ENCODE measurements around the gene SOCS4.
"Not testable (repeated sequence)": the region's sequence is repeated elsewhere in the genome, so short reads cannot be mapped to it uniquely, and the experiment has no call there.

SOCS4 gene

DNA sequence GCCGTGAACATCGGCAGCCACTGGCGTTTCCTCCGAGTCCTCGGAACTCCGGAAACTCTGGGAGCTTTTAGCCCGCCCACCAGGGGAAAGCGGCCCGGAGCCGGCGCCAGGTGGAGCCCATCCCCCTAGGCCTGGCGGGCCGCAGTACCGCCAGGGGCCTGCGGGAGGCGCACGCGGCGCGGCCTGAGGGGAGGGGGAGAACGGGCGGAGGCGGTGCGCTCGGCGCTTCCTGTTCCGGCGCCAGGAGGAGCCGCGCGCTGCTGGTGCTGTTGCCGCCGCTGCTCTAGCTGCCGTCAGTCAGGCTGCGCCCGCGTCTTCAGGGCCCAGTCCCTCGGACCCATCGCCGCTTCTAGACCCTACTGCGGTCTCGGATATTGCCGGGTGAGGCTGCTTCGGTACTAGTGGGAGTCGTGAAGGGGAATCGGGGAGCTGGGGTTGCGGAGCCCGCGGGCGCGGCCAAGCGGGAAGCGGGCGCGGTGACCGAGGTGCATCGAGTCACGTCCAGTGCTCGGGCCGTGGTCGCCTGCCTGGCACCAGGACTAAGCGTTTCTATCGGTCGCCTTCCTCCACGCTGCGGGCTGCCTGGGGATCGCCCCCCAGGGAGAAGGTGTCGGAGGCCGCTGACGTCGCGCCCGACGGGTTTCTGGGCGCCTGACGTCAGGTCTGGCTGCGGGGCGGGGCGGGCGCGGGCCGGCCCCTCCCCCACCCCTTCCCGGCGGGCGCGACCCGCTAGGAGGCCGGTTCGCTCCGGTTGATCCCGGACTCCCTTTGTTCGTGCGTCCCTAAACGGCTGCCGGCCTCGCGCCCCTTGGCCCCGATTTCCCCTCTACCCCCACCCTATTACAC, 24.6 kb downstream of the SOCS4 start, which contains the start of gene MAPK1IP1L:
Gene MAPK1IP1L (plus strand): TSS at position 225 of the 846 bp plus-strand sequence. CDS start 10,037 bp downstream, outside the sequence.
- peak; percentile 92 for DNase-seq (ENCODE audit: low read depth)

DNA sequence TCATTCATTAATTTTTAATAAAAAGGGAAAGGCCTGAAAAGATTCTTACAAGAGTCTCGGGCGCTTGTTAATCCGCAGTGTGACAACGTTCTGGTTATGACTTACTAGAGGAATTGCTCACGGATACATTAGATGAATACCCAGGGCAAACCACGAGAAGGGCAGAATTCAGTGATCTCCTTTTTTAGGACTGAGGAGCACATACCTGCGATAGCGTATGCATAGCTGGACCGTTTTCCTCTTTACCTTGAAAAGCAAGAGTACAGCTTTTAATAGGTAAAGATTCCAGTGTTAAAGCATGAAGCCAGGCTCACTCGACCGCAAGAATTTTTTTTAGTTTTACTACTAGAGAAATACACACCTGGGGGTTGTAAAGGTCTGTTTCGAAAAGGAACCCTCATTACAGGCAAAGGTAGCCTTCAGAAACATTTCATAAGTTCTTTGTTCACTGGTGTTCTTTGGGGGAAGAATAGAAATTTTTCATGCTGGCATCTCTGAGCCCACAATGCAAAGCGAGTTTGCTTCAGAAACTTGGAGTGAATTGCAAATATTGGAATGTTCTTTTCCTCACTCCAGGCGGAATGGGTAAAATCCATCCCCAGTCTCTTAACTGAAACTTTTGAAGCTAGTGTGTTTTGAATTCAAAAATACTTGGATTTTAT, 25.4 kb downstream of the SOCS4 start:
- DNase-seq (ENCODE audit: low read depth): no peak

DNA sequence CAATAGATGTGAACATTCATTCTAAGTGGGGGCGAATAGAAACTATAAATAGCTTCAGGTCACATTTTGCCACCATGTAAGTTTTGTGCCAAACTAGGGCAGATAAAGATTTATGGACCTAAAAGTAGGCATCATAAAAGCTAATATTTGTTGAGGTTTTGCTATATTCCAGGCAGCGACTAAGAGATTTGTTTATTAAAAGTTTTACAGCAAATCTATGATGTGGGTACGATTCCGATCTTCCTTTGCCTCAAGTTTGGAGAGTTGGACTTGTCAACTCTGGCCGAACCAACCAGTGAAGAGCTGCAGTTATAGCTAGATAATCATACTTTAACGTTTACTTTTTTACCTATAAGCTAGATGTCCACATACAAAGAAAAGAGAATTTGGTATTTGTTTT, 26.0 kb downstream of the SOCS4 start:
- DNase-seq (ENCODE audit: low read depth): no peak

DNA sequence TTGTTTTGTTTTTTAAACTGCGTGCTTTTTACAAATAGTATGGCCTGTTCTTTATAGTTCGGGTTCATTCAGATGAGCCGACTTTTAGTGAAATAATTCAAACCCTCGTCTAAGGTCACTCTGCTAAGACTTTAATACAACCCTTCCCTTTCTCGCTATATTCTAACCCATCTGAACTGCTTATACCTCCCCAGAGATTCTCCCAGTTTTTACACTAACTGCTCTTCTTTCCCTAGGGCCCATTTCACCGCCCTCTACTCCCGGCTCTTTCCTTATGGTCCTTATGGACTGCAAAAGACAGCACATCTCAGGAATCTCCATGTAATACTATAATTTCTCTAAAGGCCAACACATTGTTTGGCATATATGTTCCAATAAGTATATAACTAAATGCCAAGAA, 26.5 kb downstream of the SOCS4 start:
- DNase-seq (ENCODE audit: low read depth): no peak

DNA sequence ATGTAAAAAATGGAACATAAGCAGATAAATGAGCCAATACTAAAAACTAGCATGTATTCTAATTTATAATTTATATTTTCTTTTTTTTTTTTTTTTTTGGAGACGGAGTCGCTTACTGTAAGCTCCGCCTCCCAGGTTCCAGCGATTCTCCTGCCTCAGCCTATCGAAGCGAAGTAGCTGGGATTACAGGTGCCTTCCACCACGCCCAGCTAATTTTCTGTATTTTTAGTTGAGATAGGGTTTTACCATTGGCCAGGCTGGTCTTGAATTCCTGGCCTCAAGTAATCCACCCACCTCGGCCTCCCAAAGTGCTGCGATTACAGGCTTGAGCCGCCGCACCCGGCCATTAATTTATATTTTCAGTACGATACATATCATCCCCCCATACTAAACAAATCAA, 27.1 kb downstream of the SOCS4 start:
- DNase-seq (ENCODE audit: low read depth): no peak

DNA sequence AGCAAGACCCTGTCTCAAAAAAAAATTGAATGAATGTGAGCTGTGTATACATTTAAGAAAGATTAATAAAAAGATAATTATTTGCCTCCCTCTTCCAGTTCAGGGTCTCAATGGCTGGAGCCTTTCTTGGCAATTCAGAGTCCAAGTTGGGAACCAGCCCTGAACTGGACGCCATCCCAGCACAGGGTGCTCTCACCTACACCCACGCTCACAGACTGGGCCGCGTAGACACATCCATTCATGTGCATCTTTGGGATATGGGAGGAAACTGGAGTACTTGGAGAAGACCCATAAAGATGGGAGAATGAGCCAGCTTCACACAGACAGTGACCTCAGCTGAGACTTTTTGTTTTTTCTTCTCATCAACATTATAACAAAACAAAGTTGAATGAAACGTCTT, 30.9 kb downstream of the SOCS4 start:
- DNase-seq (ENCODE audit: low read depth): no peak

DNA sequence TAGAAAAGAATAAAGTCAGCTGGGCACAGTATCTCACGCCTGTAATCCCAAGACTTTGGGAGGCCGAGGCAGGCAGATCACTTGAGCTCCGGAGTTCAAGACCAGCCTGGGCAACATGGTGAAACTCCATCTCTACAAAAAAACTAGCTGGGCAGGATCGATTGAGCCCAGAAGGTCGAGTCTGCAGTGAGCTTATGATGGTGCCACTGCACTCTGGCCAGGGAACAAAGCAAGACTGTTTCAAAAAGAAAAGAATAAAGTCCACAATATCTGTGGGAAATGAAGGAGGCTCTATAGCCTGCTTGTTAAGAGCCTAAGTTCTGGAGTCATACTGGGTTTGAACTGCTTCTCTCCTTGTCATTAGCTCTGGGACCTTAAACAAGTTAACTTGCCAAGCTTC, 32.3 kb downstream of the SOCS4 start:
- no peak for DNase-seq (ENCODE audit: low read depth)

DNA sequence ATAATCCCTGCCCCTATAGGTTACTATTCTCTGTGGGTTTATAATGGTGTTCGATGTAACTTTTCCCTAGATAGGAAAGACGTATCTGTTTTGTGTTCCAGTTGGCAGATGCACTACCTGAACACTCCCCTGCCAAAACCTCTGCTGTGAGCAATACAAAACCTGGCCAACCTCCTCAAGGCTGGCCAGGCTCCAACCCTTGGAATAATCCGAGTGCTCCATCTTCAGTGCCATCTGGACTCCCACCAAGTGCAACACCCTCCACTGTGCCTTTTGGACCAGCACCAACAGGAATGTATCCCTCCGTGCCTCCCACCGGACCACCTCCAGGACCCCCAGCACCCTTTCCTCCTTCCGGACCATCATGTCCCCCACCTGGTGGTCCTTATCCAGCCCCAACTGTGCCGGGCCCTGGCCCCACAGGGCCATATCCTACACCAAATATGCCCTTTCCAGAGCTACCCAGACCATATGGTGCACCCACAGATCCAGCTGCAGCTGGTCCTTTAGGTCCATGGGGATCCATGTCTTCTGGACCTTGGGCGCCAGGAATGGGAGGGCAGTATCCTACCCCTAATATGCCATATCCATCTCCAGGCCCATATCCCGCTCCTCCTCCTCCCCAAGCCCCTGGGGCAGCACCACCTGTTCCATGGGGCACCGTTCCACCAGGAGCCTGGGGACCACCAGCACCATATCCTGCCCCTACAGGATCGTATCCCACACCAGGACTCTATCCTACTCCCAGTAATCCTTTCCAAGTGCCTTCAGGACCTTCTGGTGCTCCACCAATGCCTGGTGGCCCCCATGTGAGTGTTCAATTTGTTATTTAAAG, 35.7 kb downstream of the SOCS4 start:
- no peak for DNase-seq (ENCODE audit: low read depth)

DNA sequence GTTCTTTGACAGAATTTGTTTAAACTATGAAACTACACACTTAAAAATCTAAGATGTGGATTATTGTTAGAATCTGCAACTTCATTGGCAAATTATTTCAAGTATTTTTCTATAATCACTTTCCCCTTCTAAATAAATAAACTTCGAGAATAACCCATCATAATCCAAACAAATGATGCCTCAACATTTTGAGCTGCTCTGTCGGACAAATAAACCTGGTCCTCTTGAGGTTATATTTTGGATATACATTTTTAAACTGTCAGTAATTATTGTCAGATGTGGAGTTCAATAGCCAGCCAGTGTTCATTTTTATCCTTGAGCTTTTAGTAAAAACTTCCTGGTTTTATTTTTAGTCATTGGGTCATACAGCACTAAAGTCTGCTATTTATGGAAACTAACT, 37.9 kb downstream of the SOCS4 start:
- DNase-seq (ENCODE audit: low read depth): not testable (repeated sequence)

DNA sequence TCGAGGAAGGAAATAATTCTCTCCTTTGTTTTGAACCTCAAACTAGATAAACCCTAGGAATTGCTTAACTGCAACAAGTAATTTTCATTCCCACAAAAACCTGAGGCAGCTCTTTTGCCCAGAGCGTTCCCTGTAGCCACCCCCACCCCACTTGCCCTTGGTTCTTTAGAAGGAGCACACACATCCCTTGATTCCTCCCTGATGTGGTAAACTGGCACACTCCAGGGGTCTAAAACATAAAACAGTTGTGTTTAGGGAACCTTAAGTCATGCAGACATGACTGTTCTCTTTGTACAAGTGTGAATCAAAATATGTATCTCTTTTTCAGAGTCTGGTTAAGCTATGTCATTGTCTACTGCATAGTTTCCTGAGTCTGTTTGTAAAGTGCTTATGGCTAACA, 38.4 kb downstream of the SOCS4 start:
- DNase-seq (ENCODE audit: low read depth): no peak

DNA sequence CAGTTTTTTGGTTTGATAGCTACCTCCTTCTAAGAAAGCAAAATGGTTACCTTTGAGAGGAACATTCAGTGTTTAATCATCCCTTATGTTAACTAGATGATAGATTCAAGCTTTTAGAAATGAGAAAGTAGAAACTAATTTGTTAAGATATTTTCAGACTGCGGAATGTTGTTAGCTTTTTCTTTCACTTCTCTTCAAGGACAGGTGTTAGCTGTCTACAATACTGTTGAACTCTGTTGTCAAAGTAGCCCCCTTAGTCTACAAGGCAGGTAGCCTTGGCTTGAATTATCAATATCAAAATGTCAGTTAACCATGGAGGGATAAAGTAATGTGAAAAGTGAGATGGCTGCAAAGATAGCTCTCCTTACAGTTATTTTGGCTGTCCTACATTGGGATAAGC, 39.2 kb downstream of the SOCS4 start:
- no peak for DNase-seq (ENCODE audit: low read depth)

DNA sequence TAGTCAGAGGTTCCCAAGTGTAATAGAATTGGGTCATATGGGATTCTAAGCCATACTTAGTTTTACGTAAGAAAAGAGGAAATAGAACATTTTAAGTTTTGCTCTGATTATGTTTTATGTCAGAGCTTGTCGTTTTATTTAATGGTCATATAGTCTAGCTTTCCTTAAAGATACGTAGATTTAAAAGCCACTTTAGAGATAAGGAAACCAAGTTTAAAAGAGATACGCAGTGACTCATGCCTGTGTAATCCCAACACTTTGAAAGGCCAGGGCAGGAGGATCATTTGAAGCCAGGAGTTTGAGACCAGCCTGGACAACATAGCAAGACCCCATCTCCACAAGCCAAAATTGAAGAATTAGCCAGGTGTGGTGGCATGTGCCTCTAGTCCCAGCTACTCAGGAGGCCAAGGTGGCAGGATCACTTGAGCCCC, 44.0 kb downstream of the SOCS4 start:
- no peak for DNase-seq (ENCODE audit: low read depth)

DNA sequence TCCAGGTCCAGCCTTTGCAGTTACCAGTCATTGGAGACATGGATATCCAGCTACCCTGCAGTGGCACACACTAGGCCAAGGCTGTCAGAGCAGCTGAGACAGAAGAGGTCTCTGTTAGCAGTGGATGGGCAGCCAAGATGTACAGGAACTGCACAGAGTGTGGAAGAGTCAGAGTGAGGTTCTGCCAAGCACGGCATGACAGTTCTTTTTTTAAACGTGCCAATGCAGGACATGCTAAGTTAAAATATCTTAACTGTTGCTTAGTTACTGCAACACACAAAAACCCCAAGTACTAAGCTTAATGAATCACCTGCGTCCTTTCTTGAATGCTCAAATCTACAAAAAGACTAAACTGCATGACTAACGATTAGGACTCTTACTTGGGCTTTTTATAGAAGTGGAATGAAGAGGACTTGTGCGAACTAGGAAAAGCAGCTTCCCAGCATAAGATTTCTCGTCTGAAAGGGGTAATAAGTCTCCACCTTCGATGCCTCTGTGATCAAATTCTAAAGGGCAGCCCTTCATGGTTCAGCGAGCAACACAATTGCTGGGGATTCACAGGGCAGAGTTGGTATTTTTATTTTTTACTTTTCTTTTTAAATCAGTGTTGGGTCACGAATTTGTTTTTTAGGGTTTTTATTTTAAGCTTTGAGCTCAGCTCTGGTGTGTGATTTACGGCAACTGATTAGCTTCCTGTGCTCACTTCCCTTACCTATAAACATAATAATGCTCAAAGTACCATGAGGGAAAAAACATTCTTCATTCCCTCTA, 45.0 kb downstream of the SOCS4 start:
- no peak for DNase-seq (ENCODE audit: low read depth)

DNA sequence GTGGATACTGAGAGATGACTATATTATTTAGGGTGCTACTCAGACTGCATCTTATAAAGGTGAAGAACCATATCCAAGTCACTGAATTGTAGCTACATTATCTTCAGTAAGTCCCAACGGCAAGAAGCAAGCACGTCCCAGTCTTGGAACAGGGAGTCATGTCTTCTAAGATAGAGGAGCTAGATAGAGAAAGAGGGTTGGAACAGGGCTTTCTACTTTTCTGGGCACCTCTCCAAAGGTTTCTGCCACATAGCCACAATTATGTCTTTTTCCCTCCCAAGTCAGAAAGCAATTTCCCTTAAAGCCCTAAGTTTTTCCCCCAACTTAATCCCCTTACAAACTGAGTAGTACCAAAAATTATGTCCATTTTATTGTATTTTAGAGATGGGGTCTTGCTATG, 46.8 kb downstream of the SOCS4 start:
- DNase-seq (ENCODE audit: low read depth): no peak

DNA sequence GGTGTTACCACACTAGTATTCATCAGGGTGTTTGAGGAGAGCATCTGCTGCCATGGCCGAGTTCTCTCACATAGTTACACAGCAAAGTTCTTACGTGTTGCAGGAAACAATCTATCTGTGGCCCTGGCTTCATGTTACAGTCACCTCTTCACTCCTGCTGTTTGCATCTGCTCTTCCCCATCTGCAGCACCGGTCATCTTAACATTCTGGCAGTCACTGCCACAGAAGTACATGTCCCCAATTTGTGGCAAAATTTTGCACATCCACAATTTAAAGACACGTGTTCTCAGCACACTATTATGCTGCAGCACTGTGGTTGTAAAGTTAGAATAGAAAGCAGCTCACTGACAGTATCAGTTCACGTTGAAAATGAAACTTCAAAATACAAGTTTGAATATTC, 47.6 kb downstream of the SOCS4 start:
- no peak for DNase-seq (ENCODE audit: low read depth)

DNA sequence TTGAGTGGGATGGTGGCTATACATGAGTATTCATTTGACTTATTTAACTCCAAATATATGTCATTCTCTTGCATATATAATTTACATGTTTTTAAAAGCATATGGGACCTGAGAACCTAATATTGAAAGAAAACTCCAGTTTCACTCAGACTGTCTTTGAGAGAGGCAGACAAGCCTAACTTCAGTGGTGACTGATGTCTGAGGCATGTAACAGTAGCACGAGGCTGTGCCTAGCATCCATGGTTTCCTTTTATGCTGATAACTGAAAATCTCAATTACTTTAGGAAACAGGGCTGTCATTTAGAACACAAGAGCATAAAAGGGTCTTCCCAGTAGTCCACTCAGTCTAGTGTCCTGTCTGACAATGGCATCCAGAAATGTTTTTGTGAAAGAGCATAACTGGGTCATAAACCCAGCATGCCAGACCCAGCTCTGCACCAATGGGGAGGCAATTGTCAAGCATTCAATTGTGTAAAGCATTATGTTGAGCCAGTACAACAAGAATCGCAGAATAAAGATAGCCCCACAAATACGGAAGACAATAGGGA, 48.7 kb downstream of the SOCS4 start:
- no peak for DNase-seq (ENCODE audit: low read depth)

DNA sequence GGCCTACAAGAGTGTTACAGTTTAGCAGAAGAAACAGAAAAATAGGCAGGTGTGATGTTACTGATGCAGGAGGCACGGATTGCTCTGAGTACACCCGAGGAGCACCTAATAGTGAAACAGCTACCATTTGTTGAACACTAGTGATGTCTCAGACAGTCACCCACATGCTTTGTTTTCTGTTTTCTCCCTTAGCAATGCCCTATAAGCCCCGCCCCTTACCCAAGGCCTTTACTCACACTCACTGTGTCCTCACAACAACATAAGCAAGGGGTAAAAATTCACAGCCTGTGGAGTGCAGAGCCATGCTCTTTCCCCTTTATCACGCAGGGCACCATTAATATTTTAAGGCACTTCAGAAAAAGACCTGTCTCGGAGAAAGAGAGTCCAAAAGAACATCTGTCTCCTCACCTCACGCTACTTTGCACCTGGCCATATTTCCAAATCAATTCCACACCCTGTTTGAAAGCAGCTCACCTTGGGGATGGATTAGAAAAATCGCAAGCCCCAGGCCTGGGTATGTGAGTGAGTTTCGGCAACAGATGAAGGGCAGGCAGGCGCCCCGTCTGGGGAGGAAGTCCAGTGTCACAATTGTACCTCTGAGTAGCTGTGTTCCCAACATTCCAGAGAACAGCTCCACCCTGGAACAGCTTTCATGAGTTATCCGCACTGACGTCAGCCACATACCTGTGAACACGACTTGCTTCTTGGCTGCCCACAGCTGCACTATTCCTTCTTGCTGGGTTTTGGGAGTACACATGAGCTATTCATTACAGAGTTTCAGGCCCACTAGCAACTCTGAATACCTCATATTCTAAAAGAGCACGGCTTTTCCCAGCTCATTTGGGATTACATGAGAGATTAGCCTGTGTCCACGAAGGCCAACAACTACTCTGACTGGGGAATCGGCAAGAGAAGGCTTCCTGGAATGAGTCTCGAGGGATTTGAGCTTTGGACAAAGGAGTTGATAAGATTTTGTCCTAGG, 50.4 kb downstream of the SOCS4 start:
- no peak for DNase-seq (ENCODE audit: low read depth)

DNA sequence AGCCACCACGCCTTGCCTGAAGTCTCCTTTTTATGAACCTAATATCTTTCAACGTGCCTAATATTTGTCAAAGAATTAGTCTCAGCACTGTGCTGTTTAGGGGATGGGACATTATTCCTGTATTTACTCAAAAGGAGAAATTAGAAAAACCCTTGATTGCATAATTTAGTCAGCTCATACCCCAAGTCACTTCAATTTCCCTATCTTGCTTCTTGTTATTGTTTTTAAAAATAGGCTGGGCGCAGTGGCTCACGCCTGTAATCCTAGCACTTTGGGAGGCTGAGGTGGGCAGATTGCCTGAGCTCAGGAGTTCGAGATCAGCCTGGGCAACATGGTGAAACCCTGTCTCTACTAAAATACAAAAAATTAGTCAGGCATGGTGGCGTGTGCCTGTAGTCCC, 52.9 kb downstream of the SOCS4 start:
- not testable (repeated sequence) for DNase-seq (ENCODE audit: low read depth)

DNA sequence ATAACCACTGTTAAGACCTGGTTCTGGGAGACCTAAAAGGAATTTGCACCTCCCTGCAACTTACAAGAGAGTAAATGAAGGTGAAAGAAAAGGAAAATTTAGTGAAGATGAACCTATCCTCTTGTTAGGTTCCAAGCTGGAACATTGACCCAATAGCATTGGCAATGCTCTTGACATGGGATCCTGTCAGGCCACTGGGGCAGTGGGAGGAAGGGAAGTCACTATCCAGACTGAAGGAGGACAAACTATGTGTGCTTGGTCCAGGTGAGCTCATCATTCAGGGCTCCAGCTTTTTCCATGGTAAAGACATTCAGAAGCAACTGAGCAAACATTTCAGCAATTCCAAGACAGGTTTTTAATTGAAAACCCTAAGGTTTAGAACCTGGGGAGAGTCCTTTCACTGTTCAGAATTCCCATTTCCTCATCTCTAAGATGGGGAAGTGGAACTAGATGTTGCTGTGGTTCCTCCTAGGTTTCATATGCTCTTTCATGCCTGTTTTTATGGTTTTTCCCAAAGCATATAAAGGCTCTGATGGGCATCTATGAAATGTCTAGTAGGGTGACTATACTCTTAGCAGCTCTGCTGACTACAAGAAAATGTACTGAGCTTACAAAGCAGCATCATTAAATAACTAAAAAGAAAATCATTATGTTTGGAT, 57.5 kb downstream of the SOCS4 start:
- DNase-seq (ENCODE audit: low read depth): no peak
